ENCODE measurements around the gene SLIT3. TPM values are rescaled to one million over a fixed set of nuclear protein-coding genes. Genes with fewer than 3 reads are reported as not detected.

Gene SLIT3
- total RNA-seq, 2 experiments from 2014 or later = not detected

GRCh38 chr5:169296419-169297143 is 4.4 kb downstream of the SLIT3 start:
- intact Hi-C loops (cut with DNase I, micrococcal nuclease) = no loop called here
- ChIA-PET POLR2A (no interaction called here), CTCF (no interaction called here)
- ATAC-seq (ENCODE audit: poor library complexity) (no peak), DNase-seq (no peak)
- peaks cover 0 to 5% of the 10 kb centered on the region in 2 experiments for H3K9me3 ChIP-seq (ENCODE audit: control insufficient read depth in 1 of 2, insufficient read depth in 1 of 2, low read length in 2 of 2)
- no peaks in the 10 kb centered on the region for H3K4me1 Mint-ChIP-seq (ENCODE audit: low read depth)
- no peaks in the 10 kb centered on the region for H3K9me3 Mint-ChIP-seq
- no peak for TF ChIP-seq CTCF (IDR thresholded peaks at IDR 0.05)
- no peaks in the 10 kb centered on the region for H3K4me1 ChIP-seq (ENCODE audit: insufficient read depth, low read length)
- no peak overlapping the region for H3K4me3 Mint-ChIP-seq
- H3K36me3 Mint-ChIP-seq (ENCODE audit: low read depth) = no peaks in the 10 kb centered on the region
- no peak overlapping the region for H3K4me3 ChIP-seq (ENCODE audit: low read length)
- no peak overlapping the region for H3K27ac ChIP-seq (ENCODE audit: low read depth in 1 of 2, low read length in 2 of 2)
- peaks cover 11 to 24% of the 10 kb centered on the region in 2 experiments for H3K27me3 ChIP-seq (ENCODE audit: control insufficient read depth in 1 of 2, insufficient read depth in 2 of 2, low read length in 2 of 2)
- no peak overlapping the region for H3K27ac Mint-ChIP-seq
- H3K27me3 Mint-ChIP-seq = peaks cover 39% of the 10 kb centered on the region
- no peaks in the 10 kb centered on the region for H3K36me3 ChIP-seq (ENCODE audit: insufficient read depth, low read length)

GRCh38 chr5:169295306-169295705 is 5.6 kb downstream of the SLIT3 start:
- Mint-ChIP-seq H3K27me3 (peaks cover 34% of the 10 kb centered on the region), H3K9me3 (no peaks in the 10 kb centered on the region), H3K27ac (no peak overlapping the region), H3K4me3 (no peak overlapping the region), H3K4me1 (ENCODE audit: low read depth) (no peaks in the 10 kb centered on the region), H3K36me3 (ENCODE audit: low read depth) (no peaks in the 10 kb centered on the region)
- Histone ChIP-seq H3K27me3 (ENCODE audit: control insufficient read depth in 1 of 2, insufficient read depth in 2 of 2, low read length in 2 of 2) (peaks cover 5 to 19% of the 10 kb centered on the region in 2 experiments), H3K4me1 (ENCODE audit: insufficient read depth, low read length) (no peaks in the 10 kb centered on the region), H3K36me3 (ENCODE audit: insufficient read depth, low read length) (no peaks in the 10 kb centered on the region), H3K27ac (ENCODE audit: low read depth in 1 of 2, low read length in 2 of 2) (no peak overlapping the region), H3K9me3 (ENCODE audit: control insufficient read depth in 1 of 2, insufficient read depth in 1 of 2, low read length in 2 of 2) (peaks cover 0 to 4% of the 10 kb centered on the region in 2 experiments), H3K4me3 (ENCODE audit: low read length) (no peak overlapping the region)
- ATAC-seq (ENCODE audit: poor library complexity) (no peak), DNase-seq (no peak)
- TF ChIP-seq CTCF (IDR thresholded peaks at IDR 0.05) = no peak
- ChIA-PET CTCF (no interaction called here), POLR2A (no interaction called here)
- intact Hi-C loops (cut with DNase I, micrococcal nuclease) = no loop called here

GRCh38 chr5:169294621-169295020 is 6.3 kb downstream of the SLIT3 start:
- Mint-ChIP-seq H3K9me3 (no peaks in the 10 kb centered on the region), H3K36me3 (ENCODE audit: low read depth) (no peaks in the 10 kb centered on the region), H3K4me1 (ENCODE audit: low read depth) (no peaks in the 10 kb centered on the region), H3K4me3 (no peak overlapping the region), H3K27ac (no peak overlapping the region), H3K27me3 (peaks cover 28% of the 10 kb centered on the region)
- Histone ChIP-seq H3K27me3 (ENCODE audit: control insufficient read depth in 1 of 2, insufficient read depth in 2 of 2, low read length in 2 of 2) (peaks cover 2 to 12% of the 10 kb centered on the region in 2 experiments), H3K36me3 (ENCODE audit: insufficient read depth, low read length) (no peaks in the 10 kb centered on the region), H3K9me3 (ENCODE audit: control insufficient read depth in 1 of 2, insufficient read depth in 1 of 2, low read length in 2 of 2) (no peaks in the 10 kb centered on the region), H3K4me1 (ENCODE audit: insufficient read depth, low read length) (no peaks in the 10 kb centered on the region), H3K27ac (ENCODE audit: low read depth in 1 of 2, low read length in 2 of 2) (no peak overlapping the region), H3K4me3 (ENCODE audit: low read length) (no peak overlapping the region)
- TF ChIP-seq CTCF (IDR thresholded peaks at IDR 0.05) = no peak
- intact Hi-C loops (cut with DNase I, micrococcal nuclease) = no loop called here
- CTCF ChIA-PET = no interaction called here
- ATAC-seq (ENCODE audit: poor library complexity) (no peak), DNase-seq (no peak)
- POLR2A ChIA-PET = no interaction called here
